Effector CD4-positive, alpha-beta T cell (primary cell): ENCODE results near the gene ALPG.
A peak's percentile ranks its signal among the peaks of the same experiment; 100 is the strongest.
"Not testable (repeated sequence)": the region's sequence is repeated elsewhere in the genome, so short reads cannot be mapped to it uniquely, and the experiment has no call there.

Experiments
- DNase-seq: peaks from one replicate; pipeline ENCODE4 v3.0.0-alpha.2; 2020

The ALPG gene

GRCh38 chr2:232420463-232421188, 14.0 kb downstream of the ALPG start:
- DNase-seq = no peak

DNA sequence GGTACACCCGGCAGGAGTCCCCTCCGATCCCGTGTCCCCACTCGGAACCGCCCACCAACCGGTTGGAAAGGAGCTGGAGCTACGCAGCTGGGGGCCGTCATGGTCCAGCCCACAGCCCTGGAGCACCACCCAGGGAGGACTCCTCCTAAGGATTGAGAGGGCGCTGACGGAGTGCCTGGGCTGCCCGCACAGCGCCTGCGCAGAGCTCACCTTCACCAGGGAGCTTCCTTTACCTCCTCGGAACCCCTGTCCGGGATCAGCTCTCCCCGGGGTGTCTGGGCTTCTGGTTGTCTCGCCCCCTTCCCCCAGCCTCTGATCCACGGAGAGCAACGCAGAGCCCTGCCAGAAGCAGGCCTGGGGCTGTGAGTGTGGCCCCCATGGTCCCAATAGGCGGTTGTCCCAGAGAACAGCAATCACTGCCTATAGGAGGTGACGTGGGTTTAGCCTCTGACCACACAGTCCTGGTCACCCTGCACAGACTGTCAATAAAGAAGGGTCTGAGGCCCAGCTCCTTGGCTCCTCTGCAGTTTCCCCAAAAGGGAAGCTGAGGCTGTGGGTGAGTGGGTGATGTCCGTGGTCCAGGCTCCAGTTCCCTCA, 14.6 kb downstream of the ALPG start:
- no peak for DNase-seq

DNA sequence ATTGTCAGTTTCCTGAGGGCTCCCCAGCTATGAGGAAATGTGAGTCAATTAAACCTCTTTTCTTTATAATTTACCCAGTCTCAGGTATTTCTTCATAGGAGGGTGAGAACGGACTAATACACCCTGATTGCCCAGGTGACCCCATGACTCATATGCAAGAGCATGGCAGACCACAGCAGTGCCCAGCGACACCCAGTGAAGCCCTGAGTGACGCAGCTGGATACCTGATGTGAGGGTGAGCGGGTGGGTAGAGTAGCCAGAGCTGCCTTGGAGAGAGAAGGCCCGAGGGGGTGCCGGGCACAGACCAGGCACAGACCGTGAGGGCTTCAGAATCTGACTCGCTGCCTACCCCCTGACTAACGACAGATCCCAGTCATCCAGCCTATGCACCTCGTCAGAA, 15.4 kb downstream of the ALPG start:
- no peak for DNase-seq

GRCh38 chr2:232422996-232423395, 16.4 kb downstream of the ALPG start:
- DNase-seq = not testable (repeated sequence)

DNA sequence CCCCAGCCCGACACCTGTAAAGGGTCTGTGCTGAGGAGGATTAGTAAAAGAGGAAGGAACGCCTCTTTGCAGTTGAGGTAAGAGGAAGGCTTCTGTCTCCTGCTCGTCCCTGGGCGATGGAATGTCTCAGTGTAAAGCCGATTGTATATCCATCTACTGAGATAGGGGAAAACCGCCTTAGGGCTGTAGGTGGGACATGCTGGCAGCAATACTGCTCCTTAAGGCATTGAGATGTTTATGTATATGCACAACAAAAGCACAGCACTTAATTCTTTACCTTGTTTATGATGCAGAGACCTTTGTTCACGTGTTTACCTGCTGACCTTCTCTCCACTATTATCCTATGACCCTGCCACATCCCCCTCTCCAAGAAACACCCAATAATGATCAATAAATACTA, 16.8 kb downstream of the ALPG start:
- DNase-seq = not testable (repeated sequence)

GRCh38 chr2:232431705-232432590, 25.3 kb downstream of the ALPG start:
- no peak for DNase-seq

- DNase-seq = no peak
Measured at GRCh38 chr2:232432598-232433184, 26.0 kb downstream of the ALPG start.

DNA sequence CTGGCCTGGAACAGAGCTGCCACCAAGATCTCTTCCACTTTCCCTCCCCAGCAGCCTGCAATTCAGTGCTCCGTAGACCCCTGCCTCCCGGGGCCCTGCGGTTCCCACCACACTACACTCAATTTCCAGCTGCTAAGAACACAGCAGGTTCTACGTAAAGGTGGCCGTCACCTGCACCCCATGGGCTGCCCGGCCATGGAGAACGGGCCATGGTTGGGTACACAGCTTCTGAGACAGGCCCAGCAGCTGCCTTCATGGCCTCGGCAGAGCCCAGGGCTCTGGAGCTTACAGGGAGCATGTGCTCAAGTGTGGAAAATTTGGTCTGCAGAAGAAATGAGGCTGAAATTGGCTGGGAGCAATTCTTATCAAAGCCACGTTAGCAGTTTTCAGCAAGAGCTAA, 27.0 kb downstream of the ALPG start:
- DNase-seq = not testable (repeated sequence)

DNA sequence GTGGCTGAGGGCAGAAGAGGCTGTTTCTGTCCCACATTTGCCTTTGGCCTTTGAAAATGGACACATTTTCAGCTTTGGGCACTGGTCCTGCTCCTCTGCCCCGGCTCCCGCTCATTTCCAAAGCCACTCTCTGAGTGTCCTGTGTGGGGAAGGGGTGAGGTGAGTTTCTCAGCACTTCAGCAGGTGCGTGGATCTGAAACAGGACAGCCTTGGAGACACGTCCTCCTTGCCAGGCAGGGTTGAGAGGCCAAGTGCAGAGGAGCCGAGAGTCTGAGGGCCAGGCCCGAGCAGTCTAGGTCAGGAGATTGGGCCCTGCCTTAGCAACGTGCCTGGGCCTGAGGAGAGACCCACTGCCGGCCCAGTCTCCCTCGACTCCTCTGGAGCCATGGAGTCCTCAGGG, 27.4 kb downstream of the ALPG start:
- DNase-seq = no peak

DNA sequence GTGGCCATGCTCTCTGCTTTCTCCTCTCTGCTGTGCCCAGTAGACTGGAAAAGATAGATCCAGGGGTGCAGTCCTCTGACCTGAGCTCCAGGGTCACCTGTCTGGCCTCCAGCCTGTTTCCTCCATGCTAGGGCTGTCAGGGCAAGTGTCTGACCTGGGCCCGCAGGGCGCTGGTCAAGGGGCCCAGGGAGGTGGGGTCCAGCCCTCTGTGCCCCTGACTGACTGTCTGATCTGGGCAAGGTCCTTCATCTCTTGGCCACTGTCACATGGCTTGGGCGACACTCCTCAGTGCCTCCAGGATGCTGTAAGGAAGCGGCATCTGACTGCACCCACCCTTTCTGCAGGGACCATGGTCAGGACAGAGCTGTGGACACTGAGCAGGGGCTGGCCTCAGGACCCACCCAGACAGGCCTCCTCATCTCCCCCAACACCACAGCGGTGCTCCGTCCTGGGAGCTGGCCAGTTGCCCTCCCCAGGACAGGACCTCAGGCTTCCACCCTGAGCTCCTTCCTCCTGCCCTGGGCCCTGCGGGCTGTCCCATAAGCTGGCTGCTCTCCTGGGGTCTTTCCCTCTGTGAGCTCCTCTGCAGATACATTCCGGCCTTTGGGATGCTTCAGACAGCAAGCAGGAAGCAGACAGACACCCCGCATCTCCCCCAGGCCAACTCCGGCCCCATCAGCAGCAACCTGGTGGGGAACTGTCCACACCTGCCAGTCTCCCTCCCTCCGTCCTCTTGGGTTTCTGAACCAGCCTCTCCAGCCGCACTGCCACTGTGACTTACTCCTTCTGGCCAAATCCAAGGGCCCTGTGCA, 28.1 kb downstream of the ALPG start:
- DNase-seq = no peak

DNA sequence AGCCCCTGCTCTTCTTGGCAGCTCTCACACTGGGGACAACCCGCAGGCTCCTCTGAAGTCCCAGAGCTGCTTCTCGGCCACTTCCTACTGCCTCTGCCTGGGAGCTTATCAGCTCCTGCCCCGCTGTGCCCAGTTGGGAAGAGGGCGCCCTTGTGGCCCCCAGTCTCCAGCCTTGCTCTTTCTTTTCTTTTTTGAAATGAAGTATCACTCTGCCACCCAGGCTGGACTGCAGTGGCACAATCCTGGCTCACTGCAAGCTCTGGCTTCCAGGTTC, 28.7 kb downstream of the ALPG start:
- DNase-seq = no peak

GRCh38 chr2:232435805-232436204, 29.2 kb downstream of the ALPG start:
- no peak for DNase-seq

GRCh38 chr2:232436381-232437194, 29.9 kb downstream of the ALPG start:
- DNase-seq = no peak

DNA sequence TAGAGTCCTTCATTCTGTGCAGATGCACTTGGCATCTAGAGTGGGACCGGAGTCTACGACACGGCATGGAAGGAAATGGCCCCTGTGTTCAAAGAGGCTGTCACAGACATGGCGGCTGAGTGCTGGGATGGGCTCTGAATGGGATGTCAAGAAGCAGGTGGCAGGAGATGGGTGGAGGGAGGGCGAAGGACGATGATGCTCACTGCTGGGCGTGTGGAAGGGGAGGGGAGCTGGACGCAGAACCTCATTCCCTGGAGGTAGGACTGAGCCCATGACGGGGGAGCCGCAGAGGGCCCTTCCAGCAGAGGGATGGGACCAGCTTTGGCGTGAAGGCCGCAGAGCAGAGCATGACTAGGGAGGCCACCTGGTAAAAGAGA, 30.5 kb downstream of the ALPG start:
- no peak for DNase-seq

DNA sequence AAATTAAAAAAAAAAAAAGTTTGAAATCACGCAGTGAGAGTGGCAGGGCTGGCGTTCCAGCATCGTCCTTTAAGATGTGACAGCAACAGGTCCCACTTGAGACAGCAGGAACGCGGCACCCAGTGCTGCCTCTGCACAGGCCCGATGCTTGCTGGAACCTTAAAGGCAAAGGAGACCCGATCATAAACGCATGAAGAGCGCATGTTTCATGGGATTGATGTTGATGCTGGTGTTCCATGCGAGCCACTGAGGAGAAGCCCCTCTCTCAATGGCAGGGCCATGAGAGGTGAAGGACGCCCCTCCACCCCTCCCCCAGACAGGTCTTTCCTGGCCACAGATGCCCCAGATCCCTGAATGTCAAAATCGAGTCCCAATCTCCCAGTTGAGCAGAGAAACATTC, 31.4 kb downstream of the ALPG start:
- DNase-seq = no peak

DNA sequence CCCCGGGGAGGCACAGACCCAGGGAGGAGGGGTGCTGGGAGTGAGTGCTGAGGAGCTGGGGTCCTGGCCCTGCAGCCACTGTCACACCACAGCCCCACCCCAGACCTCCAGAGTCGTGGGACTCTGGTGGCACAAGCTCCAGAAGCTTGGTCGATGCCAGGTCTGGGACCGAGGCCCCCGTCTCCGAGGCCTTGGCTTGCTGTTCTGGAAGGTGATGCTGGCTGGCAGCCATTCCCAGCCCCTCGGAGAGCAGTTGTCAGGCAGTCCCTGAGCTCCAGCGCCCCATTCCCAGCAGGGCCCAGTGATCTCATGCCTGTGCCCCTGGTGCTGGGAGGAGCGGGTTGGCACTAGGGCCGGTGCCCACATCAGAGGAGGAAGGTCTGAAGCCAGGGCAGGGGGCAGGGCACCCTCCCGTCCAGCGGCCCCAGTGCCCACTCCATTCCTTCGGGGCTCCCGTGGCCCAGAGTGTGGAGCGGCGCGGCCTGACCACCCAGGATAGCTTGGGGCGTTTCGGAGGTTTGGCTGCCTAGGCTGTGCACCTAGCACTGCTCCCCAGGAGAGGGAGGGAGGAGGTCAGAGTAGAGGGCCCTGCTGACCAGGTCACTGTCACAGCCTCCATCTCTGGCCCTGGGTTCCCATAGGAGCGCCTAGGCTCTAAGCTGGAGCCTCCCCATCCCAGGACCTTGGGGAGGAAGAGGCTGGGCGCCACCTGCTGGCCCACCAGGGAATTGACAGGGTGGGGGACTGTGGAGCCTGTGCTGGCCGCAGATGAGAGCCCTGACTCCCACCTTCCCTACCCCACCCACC, 32.5 kb downstream of the ALPG start:
- no peak for DNase-seq

DNA sequence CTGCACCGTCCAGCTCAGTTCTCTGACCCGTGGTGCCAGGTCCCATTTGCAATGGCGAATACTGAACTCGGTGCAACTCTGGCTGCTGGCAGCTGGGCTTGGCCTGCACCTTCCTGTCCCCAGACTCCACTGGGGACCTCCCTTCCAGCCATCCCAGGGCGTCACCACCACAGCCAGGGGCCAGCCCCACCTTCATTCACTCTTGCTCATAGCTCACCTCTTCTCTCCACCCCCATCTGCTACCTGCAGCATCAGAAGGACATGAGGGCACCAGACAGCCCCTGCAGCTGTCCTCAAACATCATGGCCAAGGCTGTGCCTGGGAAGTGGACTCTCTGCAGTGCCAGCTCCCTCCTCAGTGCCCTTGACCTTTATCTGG, 33.1 kb downstream of the ALPG start:
- no peak for DNase-seq

- DNase-seq = peak; percentile 84
Measured at GRCh38 chr2:232440220-232441018, 33.8 kb downstream of the ALPG start.

DNA sequence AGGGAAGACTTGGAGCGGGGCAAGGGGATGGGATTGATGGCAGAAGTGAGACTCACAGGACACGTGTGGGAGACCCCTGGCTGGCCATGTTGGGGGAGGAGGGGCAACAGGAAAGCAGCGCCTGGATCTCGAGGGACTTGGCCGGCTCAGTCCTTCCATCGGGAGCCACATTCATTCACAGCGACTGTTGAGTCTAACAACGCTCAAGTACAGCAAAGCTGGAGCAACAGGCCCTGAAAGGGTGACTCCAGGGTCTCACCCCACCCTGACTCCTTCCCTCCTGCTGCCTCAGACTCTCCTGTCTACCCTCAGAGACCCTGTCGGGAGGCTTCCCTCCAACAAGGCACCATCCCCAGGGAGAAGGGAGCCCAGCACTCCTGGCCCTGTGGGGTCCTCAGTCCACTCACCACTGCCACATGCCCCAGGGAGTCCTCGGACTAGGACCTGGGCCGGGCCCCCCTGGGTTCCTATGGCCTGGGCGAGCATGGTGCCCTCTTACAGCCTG, 34.6 kb downstream of the ALPG start:
- no peak for DNase-seq

- not testable (repeated sequence) for DNase-seq
Measured at GRCh38 chr2:232441922-232442321, 35.3 kb downstream of the ALPG start.
